WTC11 (cell line): ENCODE data around the gene GDF7.

Source experiments
- CDX4 ChIP-seq: fragments of 250-450 bp; sonication (Bioruptor Pico); IDR thresholded peaks from 2 replicates; pipeline ENCODE4 v1.9.0; 2021; ENCODE audit warnings: moderate library complexity, mild to moderate bottlenecking, inconsistent platforms, borderline replicate concordance
- CTCF ChIP-seq: fragments of 200-600 bp; IDR thresholded peaks from 2 replicates; pipeline ENCODE4 v1.8.0; 2022; ENCODE audit warnings: antibody characterized with exemption
- HMGA2 ChIP-seq: fragments of 250-450 bp; sonication (Bioruptor Pico); IDR thresholded peaks from 2 replicates; pipeline ENCODE4 v1.4.0; 2021; ENCODE audit warnings: mild to moderate bottlenecking, moderate library complexity
- PRDM15 ChIP-seq: sonication (generic); formaldehyde crosslinking; IDR thresholded peaks from 2 replicates; pipeline ENCODE4 v1.8.0; 2022; ENCODE audit warnings: missing genetic modification reagents
- ZNF121 ChIP-seq: sonication (generic); formaldehyde crosslinking; IDR thresholded peaks from 2 replicates; pipeline ENCODE4 v1.8.0; 2023; ENCODE audit warnings: missing genetic modification reagents

GRCh38 chr2:20675701-20676352 is 8.9 kb downstream of the GDF7 start:
- TF ChIP-seq CTCF (no peak), ZNF121 (no peak), HMGA2 (no peak), PRDM15 (CRISPR knock-in tag) (no peak), CDX4 (CRISPR knock-in tag) (no peak)
